GM23338 (cell line): ENCODE data around the gene CYP4F22. TPM values are rescaled to one million over a fixed set of nuclear protein-coding genes. Genes with fewer than 3 reads are reported as not detected.

Experiments used
- ATAC-seq: fragments of 200-7000 bp; cut with Tn5 transposase; 3 replicates; pipeline ENCODE4 v1.9.1; 2020
- DNase-seq: peaks from one replicate; pipeline ENCODE4 v3.0.0-alpha.2; 2015; ENCODE audit warnings: low spot score
- H2AFZ ChIP-seq: fragments of 200-600 bp; sonication (generic); 2 replicates; pipeline ENCODE4 v1.8.0; 2016; ENCODE audit warnings: antibody characterized with exemption, mild to moderate bottlenecking, moderate library complexity
- H3F3A ChIP-seq: fragments of 200-600 bp; sonication (generic); replicated peaks from 2 replicates; pipeline ENCODE4 v1.8.0; 2017; ENCODE audit warnings: antibody characterized with exemption, mixed run types, low read depth
- H3K27ac ChIP-seq: fragments of 200-600 bp; sonication (generic); 2 replicates; pipeline ENCODE4 v1.6.1; 2016; ENCODE audit warnings: low read depth
- H3K27me3 ChIP-seq: fragments of 200-600 bp; sonication (generic); 2 replicates; pipeline ENCODE4 v1.8.0; 2016; ENCODE audit warnings: mild to moderate bottlenecking, mixed run types, moderate library complexity; ENCODE audit not compliant: insufficient read depth
- H3K36me3 ChIP-seq: fragments of 200-600 bp; sonication (generic); 2 replicates; pipeline ENCODE4 v1.8.0; 2016; ENCODE audit warnings: mild to moderate bottlenecking; ENCODE audit not compliant: insufficient read depth
- H3K4me1 ChIP-seq: fragments of 200-600 bp; sonication (generic); 2 replicates; pipeline ENCODE4 v1.8.0; 2016; ENCODE audit warnings: mild to moderate bottlenecking, moderate library complexity; ENCODE audit not compliant: insufficient read depth
- H3K4me2 ChIP-seq: fragments of 200-600 bp; sonication (generic); 2 replicates; pipeline ENCODE4 v1.7.1; 2017; ENCODE audit warnings: mixed run types
- H3K4me3 ChIP-seq: fragments of 200-600 bp; sonication (generic); 2 replicates; pipeline ENCODE4 v1.6.1; 2016; ENCODE audit warnings: mixed run types
- H3K79me2 ChIP-seq: fragments of 200-600 bp; sonication (generic); replicated peaks from 2 replicates; pipeline ENCODE4 v1.8.0; 2017; ENCODE audit warnings: mild to moderate bottlenecking; ENCODE audit not compliant: insufficient read depth
- H3K9me2 ChIP-seq: fragments of 200-600 bp; sonication (generic); 2 replicates; pipeline ENCODE4 v1.8.0; 2017; ENCODE audit not compliant: insufficient read depth
- H4K20me1 ChIP-seq: fragments of 200-600 bp; sonication (generic); replicated peaks from 2 replicates; pipeline ENCODE4 v1.8.0; 2017; ENCODE audit warnings: mild to moderate bottlenecking; ENCODE audit not compliant: insufficient read depth
- H3K27ac Mint-ChIP-seq: 2 replicates; pipeline ENCODE4 v1.8.0; 2020; ENCODE audit warnings: inconsistent platforms, mild to moderate bottlenecking, moderate library complexity, mixed read lengths
- H3K27me3 Mint-ChIP-seq: 3 replicates; pipeline ENCODE4 v1.8.0; 2022; ENCODE audit warnings: low read depth, mild to moderate bottlenecking, moderate library complexity, mixed read lengths, inconsistent platforms; ENCODE audit not compliant: insufficient read depth, poor library complexity
- H3K36me3 Mint-ChIP-seq: 3 replicates; pipeline ENCODE4 v1.8.0; 2021; ENCODE audit warnings: low read depth, mild to moderate bottlenecking, inconsistent platforms, moderate library complexity, mixed read lengths
- H3K4me1 Mint-ChIP-seq: 3 replicates; pipeline ENCODE4 v1.8.0; 2020; ENCODE audit warnings: mild to moderate bottlenecking, inconsistent platforms, mixed read lengths
- H3K4me3 Mint-ChIP-seq: 3 replicates; pipeline ENCODE4 v1.8.0; 2021; ENCODE audit warnings: moderate library complexity, mild to moderate bottlenecking, inconsistent platforms, mixed read lengths
- H3K9me3 Mint-ChIP-seq: 3 replicates; pipeline ENCODE4 v1.8.0; 2020; ENCODE audit warnings: moderate library complexity, mild to moderate bottlenecking, inconsistent platforms, mixed read lengths
- CREB1 ChIP-seq: fragments of 250-450 bp; sonication (Bioruptor Pico); IDR thresholded peaks from 2 replicates; pipeline ENCODE4 v1.5.0; 2020; ENCODE audit warnings: low read depth, mild to moderate bottlenecking, moderate library complexity
- CTCF ChIP-seq, 2 experiments: fragments of 200-600 bp in 1 of 2; sonication (generic) in 1 of 2; conservative IDR thresholded peaks; 2 replicates each; pipeline versions ENCODE4 v1.5.1 to v1.6.1; 2016 to 2017; ENCODE audit warnings: antibody characterized with exemption in 2 of 2, low read depth in 2 of 2, mild to moderate bottlenecking in 2 of 2, moderate library complexity in 1 of 2
- ETS1 ChIP-seq: IDR thresholded peaks from 2 replicates; pipeline ENCODE4 v1.6.1; 2016; ENCODE audit warnings: antibody characterized with exemption
- EZH2 ChIP-seq: fragments of 200-600 bp; sonication (generic); IDR thresholded peaks from one replicate; pipeline ENCODE4 v1.8.0; 2017; ENCODE audit warnings: antibody characterized with exemption, mild to moderate bottlenecking, low read depth; ENCODE audit not compliant: unreplicated experiment
- EZH2phosphoT487 ChIP-seq: fragments of 200-600 bp; sonication (generic); IDR thresholded peaks from one replicate; pipeline ENCODE4 v1.8.1; 2018; ENCODE audit warnings: antibody characterized with exemption; ENCODE audit not compliant: unreplicated experiment
- JUNB ChIP-seq: IDR thresholded peaks from one replicate; pipeline ENCODE4 v1.6.1; 2016; ENCODE audit warnings: antibody characterized with exemption; ENCODE audit not compliant: unreplicated experiment
- NANOG ChIP-seq: IDR thresholded peaks from 2 replicates; pipeline ENCODE4 v1.6.1; 2016; ENCODE audit warnings: antibody characterized with exemption, borderline replicate concordance
- POLR2AphosphoS5 ChIP-seq: IDR thresholded peaks from 2 replicates; pipeline ENCODE4 v1.6.1; 2016; ENCODE audit warnings: antibody characterized with exemption, low read depth
- REST ChIP-seq: IDR thresholded peaks from one replicate; pipeline ENCODE4 v1.6.1; 2018; ENCODE audit warnings: antibody characterized with exemption; ENCODE audit not compliant: unreplicated experiment
- STAT1 ChIP-seq: IDR thresholded peaks from one replicate; pipeline ENCODE4 v1.6.1; 2016; ENCODE audit warnings: antibody characterized with exemption; ENCODE audit not compliant: unreplicated experiment
- ZNF114 ChIP-seq: fragments of 250-450 bp; sonication (Bioruptor Pico); IDR thresholded peaks from 2 replicates; pipeline ENCODE4 v1.5.0; 2020; ENCODE audit warnings: mild to moderate bottlenecking, moderate library complexity
- ZNF331 ChIP-seq: fragments of 250-450 bp; sonication (Bioruptor Pico); IDR thresholded peaks from 2 replicates; pipeline ENCODE4 v1.5.0; 2020; ENCODE audit warnings: low read depth, mild to moderate bottlenecking, moderate library complexity
- ZNF462 ChIP-seq: fragments of 250-450 bp; sonication (Bioruptor Pico); IDR thresholded peaks from 2 replicates; pipeline ENCODE4 v1.5.0; 2020; ENCODE audit warnings: mild to moderate bottlenecking, moderate library complexity
- polyA plus RNA-seq: library from polyadenylated mRNA; unstranded; fragments of >200 nt; fragmentation: Nextera tagmentation; extraction: Ambion mirVana; gene quantifications from 2 replicates; pipeline ENCODE4 v1.2.1, GENCODE V29; 2016
- total RNA-seq: library from RNA; depleted of rRNA; stranded (reverse); fragments of >200 nt; shearing (Covaris generic); gene quantifications from 2 replicates; pipeline ENCODE4 v1.2.3, GENCODE V29; 2014

The CYP4F22 gene
- total and polyA plus RNA-seq, 2 experiments from 2014 or later: 0.24 to 1.5 TPM

GRCh38 chr19:15536350-15536749, 28.0 kb downstream of the CYP4F22 start:
- Mint-ChIP-seq H3K27ac (no peak overlapping the region), H3K36me3 (peaks cover 20% of the 10 kb centered on the region), H3K9me3 (peaks cover 99% of the 10 kb centered on the region), H3K4me3 (no peak overlapping the region), H3K27me3 (peaks cover 3% of the 10 kb centered on the region), H3K4me1 (no peaks in the 10 kb centered on the region)
- H4K20me1 ChIP-seq: no peaks in the 10 kb centered on the region
- no peaks in the 10 kb centered on the region for H3K4me1 ChIP-seq
- no peaks in the 10 kb centered on the region for H3K36me3 ChIP-seq
- H3K27me3 ChIP-seq: no peaks in the 10 kb centered on the region
- ATAC-seq: no peak
- H3K4me2 ChIP-seq: no peak overlapping the region
- no peak overlapping the region for H3K4me3 ChIP-seq
- DNase-seq: no peak
- no peaks in the 10 kb centered on the region for H3F3A ChIP-seq
- no peaks in the 10 kb centered on the region for H3K9me2 ChIP-seq
- TF ChIP-seq ZNF462 (CRISPR knock-in tag) (no peak), ZNF331 (CRISPR knock-in tag) (no peak), EZH2 (no peak), EZH2phosphoT487 (no peak), ETS1 (no peak), POLR2AphosphoS5 (no peak), ZNF114 (no peak), STAT1 (no peak), CTCF (conservative IDR thresholded peaks at IDR 0.05; ENCODE audit: low read depth in 2 of 2) (no peak), CREB1 (CRISPR knock-in tag) (no peak), NANOG (no peak), REST (no peak), JUNB (no peak)
- H2AFZ ChIP-seq: no peak overlapping the region
- H3K27ac ChIP-seq: no peak overlapping the region
- no peaks in the 10 kb centered on the region for H3K79me2 ChIP-seq
